ENCODE measurements around the gene CIT.

CIT gene

DNA sequence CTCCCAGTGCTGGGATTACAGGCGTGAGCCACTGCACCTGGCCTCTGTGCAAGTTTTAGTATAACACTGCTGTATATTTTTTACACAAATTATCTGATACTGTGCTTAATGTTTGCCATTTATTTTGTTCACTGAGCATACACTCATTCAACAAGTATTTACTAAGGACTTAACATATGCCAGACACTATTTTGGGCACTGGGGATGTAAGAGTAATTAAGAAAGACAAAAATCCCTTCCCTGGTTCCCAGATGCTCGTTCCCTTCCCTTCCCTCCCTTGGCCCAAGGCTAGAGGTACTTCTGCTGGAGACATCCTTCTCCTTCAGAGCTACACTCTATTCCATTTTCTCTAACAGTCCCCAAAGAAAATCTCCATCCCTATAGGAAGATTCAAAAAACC, 12.5 kb downstream of the CIT start:
- no peak for DNase-seq (ENCODE audit: extremely low read depth in 1 of 2, low read depth in 1 of 2)

DNA sequence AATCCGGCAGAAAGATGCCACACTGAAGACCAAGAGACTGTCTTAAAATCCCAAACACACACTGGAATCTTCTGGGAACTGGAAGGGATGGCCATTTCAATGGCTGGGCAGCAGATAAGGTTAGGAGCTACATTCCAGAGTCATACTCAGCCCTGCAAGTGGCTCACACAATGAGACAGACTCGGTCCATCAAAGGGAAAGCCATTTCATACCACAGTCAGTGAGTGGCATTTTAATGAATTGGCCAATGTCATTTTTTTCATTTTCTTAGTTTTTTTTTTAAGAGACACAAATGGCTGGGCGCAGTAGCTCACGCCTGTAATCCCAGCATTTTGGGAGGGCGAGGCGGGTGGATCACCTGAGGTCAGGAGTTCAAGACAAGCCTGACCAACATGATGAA, 17.9 kb downstream of the CIT start:
- DNase-seq (ENCODE audit: extremely low read depth in 1 of 2, low read depth in 1 of 2) = no peak

DNA sequence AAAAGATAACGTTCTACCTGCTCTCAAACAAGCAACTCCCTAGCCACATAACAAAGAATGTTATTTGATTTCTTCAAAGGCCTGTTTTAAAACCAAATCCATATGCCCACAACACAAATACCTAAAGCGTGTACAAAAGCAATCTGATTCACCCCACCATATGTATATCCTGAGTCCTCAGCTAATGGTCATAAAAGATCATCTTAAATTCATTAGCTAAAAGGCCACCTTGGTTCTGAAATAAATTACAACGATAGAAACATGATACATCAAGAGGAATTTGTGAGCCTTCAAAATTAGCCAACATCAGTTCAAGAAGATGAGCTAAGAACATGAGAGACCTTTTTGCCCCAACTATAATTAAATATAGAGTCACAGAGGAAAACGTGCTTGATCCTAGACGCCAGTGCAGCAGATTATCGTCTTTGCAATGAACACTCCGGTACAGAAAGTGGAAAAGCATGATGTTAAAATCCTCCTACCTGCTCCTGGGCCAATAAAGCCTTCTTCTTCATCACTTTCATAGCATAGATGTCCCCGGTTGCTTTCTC, 20.0 kb downstream of the CIT start:
- DNase-seq (ENCODE audit: extremely low read depth in 1 of 2, low read depth in 1 of 2) = no peak

DNA sequence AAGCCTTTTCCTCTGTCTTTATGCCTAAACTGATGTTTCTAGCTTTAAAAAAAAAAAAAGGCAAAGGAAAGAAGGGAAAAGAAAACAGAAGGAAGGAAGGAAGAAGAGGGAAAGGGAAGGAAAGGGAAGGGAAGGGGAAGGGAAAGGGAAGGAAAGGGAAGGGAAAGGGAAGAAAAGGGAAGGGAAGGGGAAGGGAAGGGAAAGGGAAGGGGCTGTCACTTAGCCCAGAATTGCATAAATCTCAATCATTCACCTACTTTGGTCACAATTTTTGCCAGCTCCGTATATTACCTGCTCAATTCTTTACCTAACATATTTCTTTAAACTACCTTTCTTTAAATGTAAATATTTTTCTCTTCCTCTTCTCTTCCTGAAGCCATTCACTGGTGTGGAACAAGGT, 26.8 kb downstream of the CIT start:
- no peak for DNase-seq (ENCODE audit: extremely low read depth in 1 of 2, low read depth in 1 of 2)

DNA sequence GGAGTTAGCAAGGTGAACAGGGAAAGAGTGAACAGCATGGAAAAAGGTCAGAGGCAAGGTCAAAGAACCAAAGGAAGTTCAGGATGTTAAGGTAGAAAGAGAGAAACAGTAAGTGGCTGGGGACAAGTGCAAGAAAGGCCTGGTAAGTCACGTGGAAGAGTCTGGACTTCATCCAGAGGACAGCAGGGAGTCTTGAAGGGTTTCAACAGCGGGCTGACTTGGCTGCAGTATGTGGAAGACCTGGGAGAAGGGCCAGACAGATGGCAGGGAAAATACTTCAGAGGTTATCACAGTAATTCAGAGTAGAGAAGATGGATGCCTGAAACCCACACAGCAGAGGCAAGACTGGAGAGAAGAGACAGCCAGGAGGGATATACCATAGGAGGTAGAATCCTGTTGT, 34.0 kb downstream of the CIT start:
- no peak for DNase-seq (ENCODE audit: extremely low read depth in 1 of 2, low read depth in 1 of 2)

DNA sequence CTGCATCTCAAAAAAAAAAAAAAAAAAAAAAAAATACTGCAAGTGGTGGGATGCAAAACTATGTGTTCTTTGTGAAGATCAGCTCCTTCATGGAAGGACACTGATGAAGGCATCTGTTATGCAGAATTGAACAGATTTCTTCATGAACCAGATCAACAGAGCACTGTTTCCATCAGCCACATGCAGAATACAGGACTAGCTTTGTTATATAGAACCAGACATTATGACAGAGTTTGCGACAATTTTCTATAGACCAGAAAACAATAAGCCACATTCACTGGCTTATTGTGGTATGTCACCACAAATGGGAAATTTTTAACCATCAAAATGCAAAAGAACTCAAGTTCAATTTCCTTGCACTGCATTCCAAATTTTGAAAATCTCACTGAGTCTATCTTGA, 34.7 kb downstream of the CIT start:
- no peak for DNase-seq (ENCODE audit: extremely low read depth in 1 of 2, low read depth in 1 of 2)

DNA sequence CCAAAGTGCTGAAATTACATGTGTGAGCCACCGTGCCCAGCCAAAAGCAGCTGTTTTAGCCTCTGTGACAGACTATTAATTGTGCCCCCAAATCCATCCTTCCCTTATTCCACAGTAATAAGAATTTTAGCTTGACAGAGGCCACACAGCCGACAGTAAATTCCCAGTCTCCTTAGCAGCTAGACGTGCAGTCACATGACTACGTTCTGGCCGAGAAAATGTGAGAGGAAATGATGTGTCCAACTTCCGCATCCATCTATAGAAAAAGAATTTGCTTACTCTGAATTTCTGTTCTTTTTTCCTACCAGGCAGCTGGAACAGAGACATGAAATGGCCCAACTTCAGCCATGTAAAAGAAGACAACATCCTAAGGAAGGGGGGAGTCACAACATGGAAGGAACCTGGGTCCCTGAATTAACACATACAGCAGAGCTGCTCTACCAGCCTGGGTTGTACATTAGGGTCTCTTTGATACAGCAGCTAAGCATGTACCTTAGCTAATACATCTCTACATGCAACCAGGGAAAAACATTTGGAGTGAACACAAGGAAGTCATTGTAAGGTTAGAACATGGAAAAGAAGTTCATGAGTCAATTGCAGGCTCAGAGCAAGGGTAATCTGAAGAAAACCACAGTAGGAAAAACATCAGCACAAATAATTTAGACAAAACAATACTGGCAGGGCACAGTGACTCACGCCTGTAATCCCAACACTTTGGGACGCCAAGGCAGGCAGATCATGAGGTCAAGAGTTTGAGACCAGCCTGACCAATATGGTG, 35.5 kb downstream of the CIT start:
- DNase-seq (ENCODE audit: extremely low read depth in 1 of 2, low read depth in 1 of 2) = no peak

DNA sequence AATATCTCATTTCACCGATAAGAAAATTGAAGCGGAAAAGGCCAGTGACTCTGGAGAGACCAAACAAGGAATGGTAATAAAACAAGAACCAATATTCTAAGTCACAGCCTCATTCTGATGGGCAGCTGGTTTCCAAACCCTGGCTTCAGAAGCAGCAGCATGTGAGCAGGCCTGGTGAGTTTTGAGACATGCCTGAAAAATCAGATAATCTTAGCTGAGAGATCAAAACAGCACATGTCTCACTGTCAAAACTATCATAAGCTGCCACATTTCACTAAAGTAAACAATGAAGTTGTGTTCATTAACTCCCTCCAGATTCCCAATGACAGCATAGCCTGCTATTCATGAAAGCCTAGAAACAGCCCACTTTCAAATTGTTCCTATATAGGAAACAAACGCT, 36.5 kb downstream of the CIT start:
- no peak for DNase-seq (ENCODE audit: extremely low read depth in 1 of 2, low read depth in 1 of 2)

DNA sequence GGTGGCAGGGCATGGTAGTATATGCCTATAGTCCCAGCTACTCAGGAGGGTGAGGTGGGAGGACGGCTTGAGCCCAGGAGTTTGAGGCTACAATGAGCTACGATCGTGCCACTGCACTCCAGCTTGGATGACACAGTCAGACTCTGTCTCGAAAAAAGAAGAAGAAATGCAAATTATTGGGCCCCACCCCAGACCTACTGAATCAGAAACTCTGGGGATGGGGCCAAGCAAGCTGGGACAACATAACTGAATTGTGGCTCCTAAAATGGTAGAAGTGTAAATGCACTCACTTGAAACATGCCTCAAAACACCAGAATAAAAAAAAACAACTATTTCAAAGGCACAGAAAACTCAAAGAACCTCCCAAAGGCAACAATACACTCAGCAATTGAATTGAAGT, 37.0 kb downstream of the CIT start:
- DNase-seq (ENCODE audit: extremely low read depth in 1 of 2, low read depth in 1 of 2) = no peak

DNA sequence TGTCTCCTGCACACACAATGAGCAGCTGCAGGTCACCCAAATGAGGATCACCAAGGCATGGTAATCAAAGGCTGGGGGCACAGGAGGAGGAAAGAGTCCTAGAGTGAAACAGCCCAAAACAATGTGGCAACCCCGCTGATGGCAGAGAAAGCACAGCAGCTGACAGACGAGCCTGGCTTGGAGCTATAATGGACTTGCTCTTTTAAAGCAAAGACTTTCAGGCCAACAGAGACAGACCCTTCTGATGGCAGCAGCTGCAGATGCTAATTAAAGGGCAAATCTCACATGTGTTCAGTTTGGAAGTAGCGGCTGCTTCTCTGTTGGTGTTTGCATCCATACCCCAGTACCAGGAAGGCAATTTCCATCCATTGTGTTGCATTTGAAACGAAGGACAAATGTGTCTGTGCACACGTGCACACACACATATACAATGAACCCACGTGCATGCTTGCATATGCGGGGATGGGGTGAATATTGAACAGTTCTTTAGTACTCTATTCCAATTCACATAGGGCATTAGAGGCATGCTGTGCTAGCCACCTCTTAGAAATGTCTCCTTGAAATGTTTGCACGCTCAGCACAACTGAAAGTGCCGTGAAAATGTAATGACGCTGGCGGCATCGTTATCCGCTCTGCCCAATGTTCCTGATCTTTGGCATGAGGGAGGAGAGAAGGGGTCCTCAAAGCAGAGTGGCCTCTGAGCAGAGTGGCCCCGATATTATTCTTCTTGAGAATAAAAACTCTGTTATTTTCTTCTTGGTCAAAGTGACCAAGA, 38.1 kb downstream of the CIT start:
- no peak for DNase-seq (ENCODE audit: extremely low read depth in 1 of 2, low read depth in 1 of 2)

DNA sequence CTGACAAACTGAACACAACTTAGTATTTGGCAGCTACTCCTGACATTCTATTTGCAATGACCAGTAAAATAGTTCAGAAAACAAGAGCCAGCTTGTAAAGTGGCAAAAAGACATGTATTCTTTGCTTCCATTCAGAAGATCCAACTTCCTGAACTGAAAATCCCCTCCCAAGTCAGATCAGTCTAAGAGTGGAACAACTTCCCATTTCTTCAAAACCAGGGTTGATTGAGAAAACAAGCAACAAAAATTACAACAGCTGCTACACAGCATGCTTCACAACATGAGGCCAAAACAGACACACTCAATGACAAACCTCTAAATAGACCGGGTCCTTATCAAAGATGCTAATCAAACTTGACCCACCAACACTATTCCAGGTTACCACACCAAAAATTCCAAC, 40.3 kb downstream of the CIT start:
- DNase-seq (ENCODE audit: extremely low read depth in 1 of 2, low read depth in 1 of 2) = no peak

DNA sequence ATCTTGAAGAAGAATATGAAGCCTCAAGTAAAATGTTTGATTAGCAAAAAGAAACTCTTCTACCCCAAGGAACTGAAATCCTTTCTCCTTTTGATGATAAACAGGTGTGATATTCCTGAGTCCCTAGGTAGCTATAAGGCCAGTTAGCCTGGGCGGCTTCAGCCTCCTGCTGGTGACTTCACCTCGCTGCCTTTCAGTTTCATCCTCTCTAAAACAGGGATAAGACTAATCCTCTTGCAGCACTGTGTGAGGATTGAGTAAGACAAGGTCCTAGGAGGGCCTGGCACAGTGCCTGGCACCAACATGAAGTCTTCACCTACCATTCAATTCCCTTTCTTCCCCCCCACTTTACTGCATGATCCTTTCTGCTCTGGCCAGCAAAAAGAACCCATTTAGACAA, 42.1 kb downstream of the CIT start:
- DNase-seq (ENCODE audit: extremely low read depth in 1 of 2, low read depth in 1 of 2) = no peak

DNA sequence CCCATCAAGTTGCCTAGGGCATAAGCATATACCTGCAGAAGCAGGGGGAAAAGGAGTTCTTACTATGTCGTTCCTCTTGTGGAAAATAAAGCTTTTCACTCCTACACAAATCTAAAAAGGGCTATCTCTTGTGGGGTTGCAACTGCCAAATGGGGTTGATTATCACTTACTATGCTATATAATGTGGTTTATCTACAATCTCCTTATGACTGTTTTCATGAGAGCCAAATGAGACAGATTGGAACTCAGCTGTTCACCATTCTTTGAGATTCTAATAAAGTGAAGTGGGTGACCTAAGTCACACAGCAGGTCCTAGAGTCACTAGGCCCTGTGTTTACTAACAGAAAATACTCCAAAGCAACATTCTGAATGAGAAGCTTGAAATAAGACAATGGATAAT, 47.7 kb downstream of the CIT start:
- no peak for DNase-seq (ENCODE audit: extremely low read depth in 1 of 2, low read depth in 1 of 2)

DNA sequence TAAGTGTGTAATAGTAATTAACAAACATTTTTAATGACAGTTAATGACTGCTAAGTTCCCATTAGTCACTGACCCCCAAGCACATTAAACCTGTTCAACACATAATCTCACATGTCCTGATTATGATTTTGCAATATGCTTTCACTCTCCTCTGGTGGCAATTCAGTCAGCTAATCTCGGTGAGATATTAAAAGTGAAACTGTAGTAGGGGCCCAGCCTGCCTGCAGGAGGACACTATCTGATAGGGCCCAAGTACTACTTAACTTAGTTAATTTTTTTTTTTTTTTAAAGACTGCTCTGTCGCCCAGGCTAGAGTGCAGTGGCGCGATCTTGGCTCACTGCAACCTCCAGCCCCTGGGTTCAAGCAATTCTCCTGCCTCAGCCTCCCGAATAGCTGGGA, 48.8 kb downstream of the CIT start:
- no peak for DNase-seq (ENCODE audit: extremely low read depth in 1 of 2, low read depth in 1 of 2)

DNA sequence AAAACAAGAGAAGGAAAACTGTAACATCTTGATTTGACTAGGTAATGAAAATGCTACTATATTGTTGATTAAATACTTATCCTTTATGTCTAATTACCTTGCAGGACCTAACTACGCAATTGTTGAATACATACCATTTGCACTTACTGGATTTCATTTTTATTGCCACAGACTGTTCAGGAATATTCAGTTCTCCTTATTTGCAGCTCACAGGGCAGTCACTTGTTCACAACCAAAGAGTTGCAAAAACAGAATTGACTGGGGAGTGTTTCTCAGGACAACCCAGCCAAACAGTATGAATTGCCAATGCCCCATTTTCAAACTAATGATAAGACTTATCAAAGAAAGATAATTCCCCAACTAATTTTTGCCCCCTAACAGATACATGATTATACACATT, 49.4 kb downstream of the CIT start:
- DNase-seq (ENCODE audit: extremely low read depth in 1 of 2, low read depth in 1 of 2) = no peak

DNA sequence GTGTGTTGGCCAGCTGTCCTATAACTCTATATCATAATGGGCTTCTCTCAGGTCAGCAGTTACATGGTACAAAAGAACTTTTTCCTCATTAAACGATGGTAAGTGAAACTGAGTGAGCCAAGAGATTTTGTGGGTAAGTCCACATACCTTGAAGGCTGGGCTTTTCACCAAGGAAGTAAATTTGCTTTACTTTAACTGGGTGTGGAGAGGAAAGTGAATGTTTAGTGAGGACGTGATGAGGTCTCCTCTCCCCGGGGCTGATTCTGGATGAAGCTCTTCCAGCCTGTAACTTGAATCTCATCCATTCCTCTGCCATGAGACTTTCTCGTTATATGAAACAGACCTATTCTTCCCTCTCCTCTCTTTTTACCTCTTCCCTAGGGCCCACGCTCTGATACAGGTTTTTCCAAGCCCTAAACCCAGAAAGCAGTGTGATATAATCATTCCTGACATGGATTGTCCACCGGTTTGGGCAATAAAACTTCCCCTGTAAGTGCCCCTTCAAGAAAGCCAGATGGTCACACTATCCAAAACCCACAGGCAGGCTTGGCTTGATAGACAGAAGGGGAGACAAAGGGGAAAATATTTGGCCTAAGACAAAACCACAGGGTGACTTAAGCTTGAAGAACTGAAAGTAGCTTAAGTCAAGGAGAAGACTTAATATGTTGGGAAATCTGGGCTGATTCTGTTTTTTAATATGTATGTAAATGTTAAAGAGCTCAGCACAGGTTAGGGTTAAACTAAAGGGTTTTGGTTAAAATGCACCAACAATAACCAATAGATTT, 50.3 kb downstream of the CIT start:
- DNase-seq (ENCODE audit: extremely low read depth in 1 of 2, low read depth in 1 of 2) = no peak

DNA sequence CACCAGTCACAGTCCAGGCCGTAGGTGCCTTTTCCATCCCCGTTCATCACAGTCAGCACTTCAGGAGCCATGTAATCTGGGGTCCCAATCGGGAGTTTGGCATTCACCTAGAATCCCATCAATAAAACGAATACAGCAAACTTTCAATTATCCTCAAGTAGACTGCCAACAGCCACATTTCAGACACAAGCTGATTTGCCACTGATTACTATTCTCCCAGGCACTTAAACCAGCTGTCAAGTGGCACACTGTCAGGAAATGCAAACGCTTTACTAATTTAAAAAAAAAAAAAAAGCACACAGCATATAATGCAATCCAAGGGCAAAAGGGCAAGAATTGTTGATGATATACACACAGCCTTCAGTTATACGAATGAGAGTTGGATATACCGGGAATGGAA, 51.9 kb downstream of the CIT start:
- no peak for DNase-seq (ENCODE audit: extremely low read depth in 1 of 2, low read depth in 1 of 2)

DNA sequence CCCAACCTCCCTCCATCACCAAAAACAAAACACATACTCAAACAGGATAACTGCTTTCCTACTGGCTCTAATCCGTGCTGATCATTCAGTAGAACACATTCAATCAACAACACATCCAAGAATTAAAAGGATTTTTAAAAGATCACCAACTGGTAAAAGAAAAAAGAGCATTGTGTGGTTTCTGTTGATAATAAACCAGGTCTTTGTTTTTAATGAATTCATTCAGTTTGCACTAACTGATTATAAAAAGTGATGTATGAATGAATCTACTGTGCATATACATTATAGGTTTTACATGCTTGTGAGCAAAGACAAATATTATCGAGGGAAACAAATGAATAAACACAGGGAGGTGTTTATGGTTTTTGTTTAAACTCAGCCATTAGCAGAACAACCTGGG, 55.1 kb downstream of the CIT start:
- DNase-seq (ENCODE audit: extremely low read depth in 1 of 2, low read depth in 1 of 2) = no peak

DNA sequence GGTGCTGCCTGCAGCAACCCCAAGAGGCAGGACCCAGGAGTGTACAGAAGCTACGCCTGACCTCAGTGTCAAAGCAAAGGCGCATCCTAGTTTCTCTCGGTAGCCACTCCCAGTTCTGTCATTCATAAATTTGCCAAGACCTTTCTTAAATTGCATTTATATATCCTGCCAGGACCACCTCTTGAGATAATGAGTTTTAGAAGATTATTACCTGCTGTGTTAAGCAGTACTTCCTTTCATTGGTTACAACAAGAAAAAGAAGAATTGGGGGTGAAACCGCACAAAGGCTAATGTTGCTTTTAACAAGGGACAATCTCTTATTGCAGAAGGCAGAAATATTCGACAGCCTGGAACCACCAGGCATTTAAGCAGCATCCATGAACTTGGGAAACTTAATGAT, 57.8 kb downstream of the CIT start:
- DNase-seq (ENCODE audit: extremely low read depth in 1 of 2, low read depth in 1 of 2) = no peak

DNA sequence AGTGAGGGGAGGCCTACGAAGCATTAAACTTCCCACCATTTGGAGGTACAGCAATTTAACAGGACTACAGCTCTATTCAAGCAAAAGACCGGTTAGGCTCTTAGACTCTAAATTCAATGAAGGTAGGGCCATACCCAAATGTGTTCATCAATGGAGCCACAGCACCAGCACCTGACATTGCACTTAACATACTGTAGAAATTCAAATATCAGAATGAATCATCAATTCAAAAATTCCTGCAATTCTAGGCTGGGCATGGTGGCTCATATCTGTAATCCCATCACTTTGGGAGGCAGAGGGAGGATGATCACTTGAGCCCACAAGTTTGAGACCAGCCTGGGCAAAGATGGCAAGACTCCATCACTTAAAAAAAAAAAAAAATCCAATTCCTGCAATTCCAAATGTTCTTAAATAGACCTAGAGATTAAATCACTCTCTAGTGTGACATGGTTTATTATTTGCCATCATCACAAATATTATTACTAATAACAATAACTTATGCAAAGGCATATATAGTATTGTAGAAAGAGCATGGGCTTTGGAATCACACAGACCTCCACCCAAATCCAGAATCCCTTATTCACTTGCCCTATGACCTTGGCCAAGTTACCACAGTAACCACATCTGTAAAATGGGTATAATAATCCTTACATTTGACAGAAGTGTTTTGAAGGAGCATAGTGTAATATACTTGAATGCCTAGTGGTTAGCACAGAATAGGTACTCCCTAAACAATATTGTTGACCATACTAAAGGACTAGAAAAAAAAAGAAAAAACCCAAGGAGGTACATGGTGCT, 59.4 kb downstream of the CIT start:
- DNase-seq (ENCODE audit: extremely low read depth in 1 of 2, low read depth in 1 of 2) = no peak

DNA sequence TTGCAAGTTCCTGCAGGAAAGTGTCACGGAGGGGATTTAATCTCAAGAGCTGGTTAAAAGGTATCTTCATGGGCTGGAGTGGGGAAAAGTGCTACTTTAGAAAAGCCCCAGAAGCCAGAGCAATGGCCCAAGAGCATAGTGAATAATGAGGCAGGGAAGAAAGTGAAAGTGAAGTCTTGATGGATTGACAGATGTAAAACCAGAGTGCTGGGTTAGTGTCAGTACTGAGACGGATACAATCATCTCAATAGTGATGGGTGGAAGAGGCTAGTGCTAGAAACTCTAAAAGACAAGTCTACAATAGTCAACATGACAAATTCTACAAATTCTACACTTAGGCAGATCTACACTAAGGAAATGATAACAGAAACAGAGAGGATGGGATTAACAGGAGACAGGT, 68.1 kb downstream of the CIT start:
- DNase-seq (ENCODE audit: extremely low read depth in 1 of 2, low read depth in 1 of 2) = no peak
